Stimulated activated CD8-positive, alpha-beta memory T cell treated with anti-CD3 and anti-CD28 coated beads, Interleukin-4, amount 100 ng/mL, for 48 hours (primary cell): Measurements from ENCODE around the gene GALNT9.
"Not testable (repeated sequence)": the region's sequence is repeated elsewhere in the genome, so short reads cannot be mapped to it uniquely, and the experiment has no call there.

Experiments used
- DNase-seq: peaks from one replicate; pipeline ENCODE4 v3.0.0-alpha.2; 2020

Gene GALNT9

GRCh38 chr12:132248453-132249167 is 80.8 kb downstream of the GALNT9 start:
- no peak for DNase-seq

- no peak for DNase-seq
Observed at GRCh38 chr12:132247718-132248452, 81.5 kb downstream of the GALNT9 start.

- DNase-seq, result no peak
Observed at GRCh38 chr12:132246997-132247717, 82.2 kb downstream of the GALNT9 start.

- DNase-seq, result no peak
Observed at GRCh38 chr12:132245521-132246101, 83.8 kb downstream of the GALNT9 start.

GRCh38 chr12:132244724-132245295 is 84.6 kb downstream of the GALNT9 start:
- DNase-seq, result no peak

GRCh38 chr12:132243596-132244310 is 85.6 kb downstream of the GALNT9 start:
- DNase-seq, result no peak

GRCh38 chr12:132243171-132243570 is 86.2 kb downstream of the GALNT9 start:
- not testable (repeated sequence) for DNase-seq

- DNase-seq, result not testable (repeated sequence)
Observed at GRCh38 chr12:132240669-132241007, 88.8 kb downstream of the GALNT9 start.

- no peak for DNase-seq
Observed at GRCh38 chr12:132239796-132240668, 89.4 kb downstream of the GALNT9 start.

- no peak for DNase-seq
Observed at GRCh38 chr12:132239392-132239791, 90.0 kb downstream of the GALNT9 start.

- DNase-seq, result no peak
Observed at GRCh38 chr12:132238884-132239283, 90.5 kb downstream of the GALNT9 start.

- no peak for DNase-seq
Observed at GRCh38 chr12:132238488-132238854, 90.9 kb downstream of the GALNT9 start.

GRCh38 chr12:132237772-132238487 is 91.5 kb downstream of the GALNT9 start:
- no peak for DNase-seq

GRCh38 chr12:132236930-132237771 is 92.2 kb downstream of the GALNT9 start:
- no peak for DNase-seq

- no peak for DNase-seq
Observed at GRCh38 chr12:132236129-132236929, 93.1 kb downstream of the GALNT9 start.

GRCh38 chr12:132235116-132235820 is 94.1 kb downstream of the GALNT9 start:
- DNase-seq, result no peak

- DNase-seq, result no peak
Observed at GRCh38 chr12:132230381-132230780, 99.0 kb downstream of the GALNT9 start.

- no peak for DNase-seq
Observed at GRCh38 chr12:132229926-132230325, 99.5 kb downstream of the GALNT9 start.
